ENCODE data around the gene EIF5AL1.

DNA sequence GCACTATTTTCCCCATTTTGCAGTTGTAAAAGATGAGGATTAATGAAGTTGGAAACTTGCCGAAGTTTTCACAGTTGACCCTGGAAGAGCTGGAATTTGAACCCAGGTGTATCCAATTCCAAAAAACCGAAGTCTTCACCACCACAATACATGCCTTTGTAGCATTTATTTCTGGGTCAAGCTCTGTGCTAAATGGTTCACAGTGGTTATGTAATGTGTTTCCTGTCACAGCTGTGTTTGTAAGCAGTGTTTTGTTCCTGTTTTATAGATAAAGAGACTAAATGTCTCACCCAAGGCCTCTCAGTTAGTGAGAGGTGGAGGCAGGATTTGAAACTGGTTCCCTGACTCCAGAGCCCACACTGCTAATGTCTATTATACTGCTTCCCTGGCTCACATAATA lies 30.3 kb downstream of the EIF5AL1 start:
- no peak for TF ChIP-seq RXRB (CRISPR knock-in tag; IDR thresholded peaks at IDR 0.05; ENCODE audit: borderline replicate concordance)
- TF ChIP-seq ZNF878 (CRISPR knock-in tag; IDR thresholded peaks at IDR 0.05): no peak
- TF ChIP-seq, protein P1, sequence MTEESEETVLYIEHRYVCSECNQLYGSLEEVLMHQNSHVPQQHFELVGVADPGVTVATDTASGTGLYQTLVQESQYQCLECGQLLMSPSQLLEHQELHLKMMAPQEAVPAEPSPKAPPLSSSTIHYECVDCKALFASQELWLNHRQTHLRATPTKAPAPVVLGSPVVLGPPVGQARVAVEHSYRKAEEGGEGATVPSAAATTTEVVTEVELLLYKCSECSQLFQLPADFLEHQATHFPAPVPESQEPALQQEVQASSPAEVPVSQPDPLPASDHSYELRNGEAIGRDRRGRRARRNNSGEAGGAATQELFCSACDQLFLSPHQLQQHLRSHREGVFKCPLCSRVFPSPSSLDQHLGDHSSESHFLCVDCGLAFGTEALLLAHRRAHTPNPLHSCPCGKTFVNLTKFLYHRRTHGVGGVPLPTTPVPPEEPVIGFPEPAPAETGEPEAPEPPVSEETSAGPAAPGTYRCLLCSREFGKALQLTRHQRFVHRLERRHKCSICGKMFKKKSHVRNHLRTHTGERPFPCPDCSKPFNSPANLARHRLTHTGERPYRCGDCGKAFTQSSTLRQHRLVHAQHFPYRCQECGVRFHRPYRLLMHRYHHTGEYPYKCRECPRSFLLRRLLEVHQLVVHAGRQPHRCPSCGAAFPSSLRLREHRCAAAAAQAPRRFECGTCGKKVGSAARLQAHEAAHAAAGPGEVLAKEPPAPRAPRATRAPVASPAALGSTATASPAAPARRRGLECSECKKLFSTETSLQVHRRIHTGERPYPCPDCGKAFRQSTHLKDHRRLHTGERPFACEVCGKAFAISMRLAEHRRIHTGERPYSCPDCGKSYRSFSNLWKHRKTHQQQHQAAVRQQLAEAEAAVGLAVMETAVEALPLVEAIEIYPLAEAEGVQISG (CRISPR knock-in tag; IDR thresholded peaks at IDR 0.05): no peak
- TF ChIP-seq, protein P2, sequence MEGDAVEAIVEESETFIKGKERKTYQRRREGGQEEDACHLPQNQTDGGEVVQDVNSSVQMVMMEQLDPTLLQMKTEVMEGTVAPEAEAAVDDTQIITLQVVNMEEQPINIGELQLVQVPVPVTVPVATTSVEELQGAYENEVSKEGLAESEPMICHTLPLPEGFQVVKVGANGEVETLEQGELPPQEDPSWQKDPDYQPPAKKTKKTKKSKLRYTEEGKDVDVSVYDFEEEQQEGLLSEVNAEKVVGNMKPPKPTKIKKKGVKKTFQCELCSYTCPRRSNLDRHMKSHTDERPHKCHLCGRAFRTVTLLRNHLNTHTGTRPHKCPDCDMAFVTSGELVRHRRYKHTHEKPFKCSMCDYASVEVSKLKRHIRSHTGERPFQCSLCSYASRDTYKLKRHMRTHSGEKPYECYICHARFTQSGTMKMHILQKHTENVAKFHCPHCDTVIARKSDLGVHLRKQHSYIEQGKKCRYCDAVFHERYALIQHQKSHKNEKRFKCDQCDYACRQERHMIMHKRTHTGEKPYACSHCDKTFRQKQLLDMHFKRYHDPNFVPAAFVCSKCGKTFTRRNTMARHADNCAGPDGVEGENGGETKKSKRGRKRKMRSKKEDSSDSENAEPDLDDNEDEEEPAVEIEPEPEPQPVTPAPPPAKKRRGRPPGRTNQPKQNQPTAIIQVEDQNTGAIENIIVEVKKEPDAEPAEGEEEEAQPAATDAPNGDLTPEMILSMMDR (CRISPR knock-in tag; IDR thresholded peaks at IDR 0.05): no peak
- TF ChIP-seq FOSL1 (CRISPR knock-in tag; IDR thresholded peaks at IDR 0.05; ENCODE audit: borderline replicate concordance): no peak
- TF ChIP-seq, protein P3, sequence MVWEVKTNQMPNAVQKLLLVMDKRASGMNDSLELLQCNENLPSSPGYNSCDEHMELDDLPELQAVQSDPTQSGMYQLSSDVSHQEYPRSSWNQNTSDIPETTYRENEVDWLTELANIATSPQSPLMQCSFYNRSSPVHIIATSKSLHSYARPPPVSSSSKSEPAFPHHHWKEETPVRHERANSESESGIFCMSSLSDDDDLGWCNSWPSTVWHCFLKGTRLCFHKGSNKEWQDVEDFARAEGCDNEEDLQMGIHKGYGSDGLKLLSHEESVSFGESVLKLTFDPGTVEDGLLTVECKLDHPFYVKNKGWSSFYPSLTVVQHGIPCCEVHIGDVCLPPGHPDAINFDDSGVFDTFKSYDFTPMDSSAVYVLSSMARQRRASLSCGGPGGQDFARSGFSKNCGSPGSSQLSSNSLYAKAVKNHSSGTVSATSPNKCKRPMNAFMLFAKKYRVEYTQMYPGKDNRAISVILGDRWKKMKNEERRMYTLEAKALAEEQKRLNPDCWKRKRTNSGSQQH (CRISPR knock-in tag; IDR thresholded peaks at IDR 0.05; ENCODE audit: low read depth): no peak
- no peak for TF ChIP-seq ESRRA (CRISPR knock-in tag; IDR thresholded peaks at IDR 0.05; ENCODE audit: low read depth)
- TF ChIP-seq, protein P4, sequence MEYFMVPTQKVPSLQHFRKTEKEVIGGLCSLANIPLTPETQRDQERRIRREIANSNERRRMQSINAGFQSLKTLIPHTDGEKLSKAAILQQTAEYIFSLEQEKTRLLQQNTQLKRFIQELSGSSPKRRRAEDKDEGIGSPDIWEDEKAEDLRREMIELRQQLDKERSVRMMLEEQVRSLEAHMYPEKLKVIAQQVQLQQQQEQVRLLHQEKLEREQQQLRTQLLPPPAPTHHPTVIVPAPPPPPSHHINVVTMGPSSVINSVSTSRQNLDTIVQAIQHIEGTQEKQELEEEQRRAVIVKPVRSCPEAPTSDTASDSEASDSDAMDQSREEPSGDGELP (IDR thresholded peaks at IDR 0.05; ENCODE audit: borderline replicate concordance, low read depth): no peak
